HG03097 (cell line): ENCODE results near the gene YDJC.
"Not testable (repeated sequence)": the region's sequence is repeated elsewhere in the genome, so short reads cannot be mapped to it uniquely, and the experiment has no call there.

Experiments used
- ATAC-seq: cut with Tn5 transposase; IDR thresholded peaks from one replicate; pipeline ENCODE4 v1.9.1; 2021; ENCODE audit not compliant: unreplicated experiment, low FRiP score

The YDJC gene

GRCh38 chr22:21632931-21633330, 3.1 kb upstream of the YDJC start:
- no peak for ATAC-seq

- no peak for ATAC-seq
Measured at GRCh38 chr22:21632237-21632895, 2.5 kb upstream of the YDJC start, which contains the start of gene CCDC116. Gene CCDC116, plus strand, starts transcription at chr22:21632760. Its CDS starts 422 bp downstream, at chr22:21633182.

- no peak for ATAC-seq
Measured at GRCh38 chr22:21631025-21631424, 1.2 kb upstream of the YDJC start.

- ATAC-seq: no peak
Measured at GRCh38 chr22:21628386-21629254, 1.2 kb downstream of the YDJC start.

GRCh38 chr22:21626735-21627469, 2.9 kb downstream of the YDJC start:
- ATAC-seq: no peak

GRCh38 chr22:21626073-21626734, 3.6 kb downstream of the YDJC start:
- ATAC-seq: no peak

GRCh38 chr22:21624880-21625791, 4.7 kb downstream of the YDJC start:
- ATAC-seq: no peak

GRCh38 chr22:21624120-21624879, 5.5 kb downstream of the YDJC start:
- no peak for ATAC-seq

GRCh38 chr22:21623648-21623970, 6.2 kb downstream of the YDJC start:
- no peak for ATAC-seq

- ATAC-seq: no peak
Measured at GRCh38 chr22:21622919-21623647, 6.7 kb downstream of the YDJC start.

GRCh38 chr22:21622011-21622918, 7.6 kb downstream of the YDJC start:
- ATAC-seq: no peak

GRCh38 chr22:21621025-21621424, 8.8 kb downstream of the YDJC start:
- ATAC-seq: no peak

- not testable (repeated sequence) for ATAC-seq
Measured at GRCh38 chr22:21617337-21617736, 12.5 kb downstream of the YDJC start.

GRCh38 chr22:21615731-21616130, 14.1 kb downstream of the YDJC start:
- ATAC-seq: no peak

GRCh38 chr22:21613553-21614233, 16.1 kb downstream of the YDJC start:
- ATAC-seq: no peak

- ATAC-seq: no peak
Measured at GRCh38 chr22:21612858-21613257, 17.0 kb downstream of the YDJC start.
